GM04504 (cell line): ENCODE data around the gene PUS3.
"Not testable (repeated sequence)": the region's sequence is repeated elsewhere in the genome, so short reads cannot be mapped to it uniquely, and the experiment has no call there.

Experiments used
- DNase-seq: peaks from one replicate; pipeline ENCODE4 v3.0.0-alpha.2; 2012; ENCODE audit warnings: low read depth

Gene PUS3

DNA sequence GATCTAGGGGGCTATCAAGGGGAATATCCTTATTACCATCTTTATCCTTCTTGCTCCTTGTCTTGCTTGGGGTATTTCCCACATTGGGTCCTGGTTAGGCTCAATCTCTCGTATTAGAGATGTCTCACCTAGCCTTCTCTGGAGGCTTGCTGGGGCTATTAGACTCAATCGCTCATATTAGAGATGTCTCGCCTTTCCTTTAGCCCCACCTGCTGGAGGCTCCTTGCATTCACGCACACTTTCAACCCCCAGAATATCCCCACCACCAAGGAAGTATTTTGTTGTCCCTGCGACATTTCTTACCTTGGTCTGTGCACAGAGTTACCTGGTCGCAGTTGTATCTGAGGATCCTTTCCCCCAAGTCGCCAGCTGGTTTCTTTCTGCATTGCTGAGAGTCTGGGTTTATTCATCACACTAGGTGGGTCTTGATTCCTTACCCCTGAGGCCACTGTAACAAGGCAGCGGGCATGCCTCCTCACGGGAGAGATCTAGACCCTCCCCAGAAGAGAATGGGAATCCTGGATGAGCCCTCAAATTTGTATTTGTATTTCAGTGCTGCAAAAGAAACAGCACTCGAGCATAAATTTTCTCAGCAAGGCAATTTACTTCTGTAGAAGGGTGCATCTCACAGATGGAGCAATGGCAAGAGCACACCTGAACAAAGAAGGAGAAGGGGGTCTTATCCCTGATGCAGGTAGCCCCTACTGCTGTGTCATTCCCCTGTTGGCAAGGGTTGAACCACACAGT, 31.4 kb downstream of the PUS3 start:
- DNase-seq: peak; percentile 10

DNA sequence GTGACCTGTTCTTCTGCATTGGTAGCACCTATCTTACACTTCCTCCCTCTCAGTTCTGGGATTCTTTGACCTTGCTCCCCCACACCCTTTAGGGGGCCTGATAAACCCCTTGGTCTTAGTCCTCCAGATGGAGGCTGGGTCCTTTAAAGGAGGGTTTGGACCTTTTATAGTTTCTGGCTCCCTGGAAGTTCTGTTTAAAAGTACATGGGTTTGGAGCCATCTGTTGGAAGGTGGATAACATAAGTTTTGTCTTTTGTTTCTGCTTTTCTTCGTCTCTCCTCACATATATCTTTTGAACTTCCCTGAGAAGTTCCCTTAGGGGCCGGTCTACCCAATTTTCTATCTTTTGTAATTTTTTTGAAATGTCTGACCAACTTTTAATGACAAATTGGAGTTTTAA, 33.5 kb downstream of the PUS3 start:
- no peak for DNase-seq

DNA sequence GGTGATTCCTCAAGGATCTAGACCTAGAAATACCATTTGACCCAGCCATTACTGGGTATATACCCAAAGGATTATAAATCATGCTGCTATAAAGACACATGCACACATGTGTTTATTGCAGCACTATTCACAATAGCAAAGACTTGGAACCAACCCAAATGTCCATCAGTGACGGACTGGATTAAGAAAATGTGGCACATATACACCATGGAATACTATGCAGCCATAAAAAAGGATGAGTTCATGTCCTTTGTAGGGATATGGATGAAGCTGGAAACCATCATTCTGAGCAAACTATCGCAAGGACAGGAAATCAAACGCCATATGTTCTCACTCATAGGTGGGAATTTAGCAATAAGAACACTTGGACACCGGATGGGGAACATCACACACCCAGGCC, 37.7 kb downstream of the PUS3 start:
- not testable (repeated sequence) for DNase-seq

DNA sequence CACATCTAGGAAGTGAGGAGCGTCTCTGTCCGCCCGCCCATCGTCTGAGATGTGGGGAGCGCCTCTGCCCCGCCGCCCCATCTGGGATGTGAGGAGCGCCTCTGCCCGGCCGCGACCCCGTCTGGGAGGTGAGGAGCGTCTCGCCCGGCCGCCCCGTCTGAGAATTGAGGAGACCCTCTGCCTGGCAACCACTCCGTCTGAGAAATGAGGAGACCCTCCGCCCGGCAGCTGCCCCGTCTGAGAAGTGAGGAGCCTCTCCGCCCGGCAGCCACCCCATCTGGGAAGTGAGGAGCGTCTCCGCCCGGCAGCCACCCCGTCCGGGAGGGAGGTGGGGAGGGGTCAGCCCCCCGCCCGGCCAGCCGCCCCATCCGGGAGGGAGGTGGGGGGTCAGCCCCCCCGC, 40.2 kb downstream of the PUS3 start:
- not testable (repeated sequence) for DNase-seq

DNA sequence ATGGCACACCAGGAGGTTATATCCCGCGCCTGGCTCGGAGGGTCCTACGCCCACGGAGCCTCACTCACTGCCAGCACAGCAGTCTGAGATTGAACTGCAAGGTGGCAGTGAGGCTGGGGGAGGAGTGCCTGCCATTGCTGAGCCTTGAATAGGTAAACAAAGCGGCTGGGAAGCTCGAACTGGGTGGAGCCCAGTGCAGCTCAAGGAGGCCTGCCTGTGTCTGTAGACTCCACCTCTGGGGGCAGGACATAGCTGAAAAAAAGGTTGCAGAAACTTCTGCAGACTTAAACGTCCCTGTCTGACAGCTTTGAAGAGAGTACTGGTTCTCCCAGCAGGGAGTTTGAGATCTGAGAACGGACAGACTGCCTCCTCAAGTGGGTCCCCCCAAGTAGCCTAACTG, 45.3 kb downstream of the PUS3 start:
- not testable (repeated sequence) for DNase-seq

GRCh38 chr11:125846188-125846587, 56.8 kb downstream of the PUS3 start:
- DNase-seq: no peak
